ENCODE measurements around the gene S1PR3.

Gene S1PR3

DNA sequence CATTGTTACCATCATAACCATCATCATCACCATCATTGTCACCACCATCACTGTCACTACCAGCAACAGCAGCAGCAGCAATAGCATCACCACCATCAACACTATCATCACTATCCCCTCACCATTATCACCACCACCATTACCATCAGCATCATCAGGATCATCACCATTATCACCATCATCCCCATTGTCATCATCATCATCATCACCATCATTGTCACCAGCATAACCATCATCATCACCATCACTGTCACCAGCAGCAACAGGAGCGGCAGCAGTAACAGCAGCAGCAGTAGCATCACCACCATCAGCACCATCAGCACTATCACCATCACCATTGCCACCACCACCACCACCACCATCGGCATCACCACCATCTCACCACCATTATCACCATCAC, 48.4 kb downstream of the S1PR3 start:
- DNase-seq: no peak

DNA sequence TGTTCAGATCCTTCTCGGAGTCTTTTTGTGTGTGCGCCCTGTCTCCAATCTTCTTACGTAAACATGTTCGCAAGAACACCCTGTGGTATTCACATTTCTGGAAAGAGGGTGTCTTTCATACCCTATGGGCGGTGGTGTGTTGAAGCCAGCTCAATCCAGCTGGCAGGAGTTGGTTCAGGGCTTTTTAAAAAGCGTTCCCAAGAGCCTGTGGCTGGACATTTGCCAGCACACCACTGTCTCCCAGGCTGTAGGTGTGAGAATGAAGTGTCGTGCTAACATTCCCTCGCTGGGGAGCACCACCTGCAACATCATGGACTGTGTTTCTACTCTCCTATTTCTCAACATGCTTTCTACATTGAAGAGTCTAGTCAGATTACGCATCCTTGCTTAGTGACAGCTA, 51.7 kb downstream of the S1PR3 start:
- no peak for DNase-seq

DNA sequence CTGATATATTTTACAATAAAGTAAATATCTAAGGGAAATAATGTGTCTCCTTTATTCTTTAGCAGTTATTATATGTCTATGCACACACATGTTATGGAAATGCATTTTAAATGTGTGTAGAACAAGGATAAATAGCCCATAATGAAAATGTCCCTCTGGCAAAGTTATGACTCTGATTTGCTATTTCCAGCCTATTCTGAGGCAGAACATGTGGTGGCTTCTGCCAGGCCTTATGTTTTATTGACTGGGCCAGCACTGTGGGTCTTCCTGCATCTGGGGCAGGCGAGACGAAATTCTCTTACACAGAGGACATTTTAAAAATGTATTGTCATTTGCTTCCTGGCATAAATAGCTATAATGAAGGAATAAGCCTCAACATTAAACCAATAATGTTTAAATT, 52.8 kb downstream of the S1PR3 start:
- DNase-seq: no peak

DNA sequence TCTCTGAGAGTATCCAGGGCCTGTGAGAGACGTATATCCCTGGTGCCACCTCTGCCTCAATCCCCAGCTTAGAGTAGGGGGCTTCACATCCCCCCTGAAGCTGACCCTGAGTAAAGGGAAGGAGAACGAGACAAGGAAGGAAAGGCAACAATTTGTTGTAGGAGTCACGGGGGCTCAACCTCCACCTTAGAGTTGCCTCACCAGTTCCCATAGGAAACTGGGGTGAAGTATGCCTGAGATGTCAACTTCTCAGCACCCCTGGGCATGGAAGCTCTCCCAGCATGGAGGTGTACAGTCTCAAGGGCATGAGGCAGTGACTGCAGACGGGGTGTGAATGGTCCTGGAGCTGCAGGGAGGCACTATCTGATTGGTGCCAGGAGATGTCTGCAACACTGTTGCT, 53.6 kb downstream of the S1PR3 start:
- DNase-seq: no peak

DNA sequence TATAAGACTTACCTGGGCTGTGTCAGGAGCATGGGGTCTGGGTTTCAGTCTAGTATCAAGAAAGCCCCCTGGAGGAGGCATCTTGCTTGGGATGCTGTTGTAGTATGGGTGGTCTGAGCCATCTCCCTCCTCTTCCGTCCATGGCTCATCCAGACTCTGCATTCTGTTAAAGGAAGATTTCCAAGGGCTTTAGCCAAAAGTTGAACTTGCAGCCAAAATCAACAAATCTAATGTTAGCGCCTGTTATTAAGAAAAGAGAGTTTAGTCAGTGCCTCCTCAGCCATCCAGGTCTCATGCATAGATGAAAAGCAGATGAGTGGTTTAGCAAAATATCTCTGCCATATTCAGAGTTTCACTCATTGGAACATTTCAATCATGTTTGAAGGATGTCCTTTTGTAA, 55.6 kb downstream of the S1PR3 start:
- DNase-seq: no peak

DNA sequence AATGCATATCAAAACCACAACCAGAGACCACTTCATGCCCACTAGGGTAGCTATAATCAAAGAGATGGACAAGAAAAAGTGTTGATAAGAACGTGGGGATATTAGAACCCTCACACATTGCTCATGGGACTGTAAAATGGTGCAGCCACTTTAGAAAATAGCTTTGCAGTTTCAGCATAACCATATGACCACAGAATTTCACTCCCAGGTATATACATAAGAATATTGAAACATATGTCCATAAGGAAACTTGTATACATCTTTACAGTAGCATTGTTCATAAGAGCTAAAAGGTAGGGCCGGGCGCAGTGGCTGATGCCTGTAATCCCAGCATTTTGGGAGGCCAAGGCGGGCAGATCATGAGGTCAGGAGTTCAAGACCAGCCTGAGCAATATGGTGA, 56.4 kb downstream of the S1PR3 start:
- no peak for DNase-seq

DNA sequence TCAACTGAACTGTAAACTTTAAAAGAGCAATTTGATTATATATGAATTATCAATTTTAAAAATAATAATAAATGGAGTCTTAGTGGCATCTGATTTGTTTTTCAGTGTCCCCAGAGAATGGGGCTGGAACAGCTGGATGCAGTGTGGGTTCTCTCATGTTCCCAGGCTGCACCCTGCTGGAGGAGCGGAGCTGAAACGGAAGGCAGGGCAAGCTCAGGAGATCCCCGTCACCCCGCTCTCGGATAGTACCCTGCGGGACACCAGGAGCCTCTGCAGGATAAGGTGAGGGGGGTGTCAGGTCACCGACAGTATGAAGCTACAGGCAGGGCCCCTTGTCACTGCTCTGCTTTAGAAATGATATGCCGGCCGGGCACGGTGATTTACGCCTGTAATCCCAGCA, 57.3 kb downstream of the S1PR3 start:
- DNase-seq: no peak

DNA sequence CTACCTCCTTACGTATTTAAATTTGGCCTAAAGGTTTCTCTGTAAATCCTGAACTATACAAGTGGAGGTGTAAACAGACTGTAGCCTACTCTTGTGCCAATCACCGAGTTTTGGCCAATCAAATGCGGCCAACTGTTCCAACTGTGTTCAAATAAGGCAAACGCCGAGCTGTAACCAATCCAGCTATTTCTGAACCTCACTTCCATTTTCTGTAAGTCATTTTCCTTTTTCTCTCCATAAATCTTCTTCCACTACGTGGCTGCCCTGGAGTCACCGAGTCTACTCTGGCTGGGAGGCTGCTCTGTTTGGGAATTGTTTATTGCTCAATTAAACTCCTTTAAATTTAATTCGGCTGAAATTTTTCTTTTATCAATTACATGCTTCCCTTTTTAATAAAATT, 58.4 kb downstream of the S1PR3 start:
- no peak for DNase-seq

DNA sequence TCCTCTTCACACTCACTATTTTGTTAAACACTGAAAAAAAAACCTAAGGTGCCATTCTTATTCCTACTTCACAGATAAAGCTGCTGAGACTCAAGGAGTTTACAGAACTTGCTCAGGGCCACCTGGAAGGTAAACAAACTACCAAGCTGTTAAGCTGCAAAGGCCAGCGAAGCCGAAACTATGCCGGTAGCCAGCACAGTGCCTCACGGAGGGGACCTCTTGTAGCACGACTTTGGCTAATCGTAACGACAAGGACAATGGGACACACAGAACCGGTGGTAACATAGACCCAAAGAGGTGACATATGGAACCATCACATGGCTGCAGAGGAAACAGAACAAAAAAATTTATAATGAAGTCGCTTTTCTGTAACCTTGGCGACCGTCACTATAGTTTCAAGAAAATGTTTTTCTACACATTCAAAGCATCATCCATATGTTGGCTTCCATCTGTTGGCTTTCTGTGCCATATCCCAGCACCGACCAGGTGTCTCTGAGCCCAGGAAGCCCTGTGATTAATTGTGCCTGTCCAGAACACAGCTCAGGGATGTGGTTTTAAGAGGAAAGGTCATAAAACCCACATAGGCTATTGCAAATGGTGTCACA, 60.3 kb downstream of the S1PR3 start:
- DNase-seq: no peak

DNA sequence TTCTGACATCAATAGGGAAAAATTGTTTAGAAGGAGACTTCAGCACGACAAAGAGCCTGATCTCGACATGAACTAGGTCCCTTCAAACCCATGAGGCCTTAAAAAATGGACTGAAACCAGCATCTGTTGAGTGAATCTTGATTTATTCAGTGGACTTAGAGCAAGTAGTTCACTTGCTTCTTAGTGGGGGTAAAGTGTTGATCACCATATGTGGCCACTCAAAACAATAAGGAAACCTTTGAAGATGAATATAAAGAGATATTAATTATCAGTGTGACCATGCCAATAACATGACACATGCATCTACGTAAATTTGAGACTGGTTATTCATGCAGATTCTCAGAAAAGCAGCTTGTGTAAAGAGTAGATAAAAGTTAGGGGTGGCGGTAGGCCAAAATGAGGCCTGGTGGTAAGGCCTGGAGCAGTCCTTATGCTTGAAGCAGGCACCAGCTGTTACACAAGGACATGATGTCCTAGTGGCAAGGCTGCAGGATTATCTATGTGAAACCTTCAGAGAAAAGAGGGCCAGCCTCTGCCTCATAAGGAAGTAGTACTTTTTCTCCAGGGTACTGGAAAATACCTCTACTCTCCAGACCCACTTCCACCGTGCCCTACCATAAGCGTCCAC, 61.3 kb downstream of the S1PR3 start:
- DNase-seq: peak; percentile 77

DNA sequence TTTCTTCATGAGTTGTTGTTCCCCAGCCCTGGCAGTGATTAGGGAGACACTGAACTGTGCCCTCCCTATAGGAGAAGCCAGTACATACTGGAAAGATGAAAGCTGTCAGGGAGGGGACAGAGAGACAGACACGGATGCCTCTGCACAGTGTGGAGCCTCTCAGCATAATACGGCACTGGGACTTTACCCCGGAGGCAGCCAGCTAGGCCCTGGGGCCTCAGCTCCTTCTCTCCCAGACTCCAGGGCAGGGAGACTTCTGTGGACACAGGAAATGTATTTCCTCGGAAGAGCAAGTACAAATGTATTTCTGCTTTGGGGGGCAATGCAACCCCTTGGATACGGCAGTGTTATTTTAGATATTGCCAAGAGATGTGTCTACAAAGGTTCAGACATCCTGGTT, 62.0 kb downstream of the S1PR3 start:
- DNase-seq: no peak

All from OCI-M1 (cell line).